A549 (cell line): Measurements from ENCODE around the gene UGT8. TPM values are rescaled to one million over a fixed set of nuclear protein-coding genes. Genes with fewer than 3 reads are reported as not detected.
A peak's percentile ranks its signal among the peaks of the same experiment; 100 is the strongest.

ENCODE experiments used
- ATAC-seq, 2 experiments: fragments of 200-7000 bp in 1 of 2; fragments of >200 bp in 1 of 2; cut with Nextera tagmentation in 1 of 2; cut with Tn5 transposase in 1 of 2; 3 replicates each; pipeline versions ENCODE4 v1.8.0 to v1.9.1; 2018 to 2020; ENCODE audit warnings: mild to moderate bottlenecking in 1 of 2, moderate library complexity in 1 of 2
- CTCF ChIA-PET: fragments of 300-600 bp; sonication (Branson Sonifier 250); formaldehyde crosslinking; extraction: SDS; loops from one replicate; lab custom pipeline; 2021; ENCODE audit warnings: antibody characterized with exemption, inconsistent platforms; lab: Yijun Ruan, JAX
- POLR2A ChIA-PET: fragments of 350-600 bp; formaldehyde crosslinking; extraction: SDS; loops from one replicate; lab custom pipeline; 2021; ENCODE audit warnings: antibody characterized with exemption, inconsistent platforms; lab: Yijun Ruan, JAX
- DNase-seq, 2 experiments: peaks; one replicate each; pipeline versions ENCODE4 v3.0.0 to v3.0.0-alpha.2; 2011 to 2016; ENCODE audit warnings: low read depth in 1 of 2, low spot score in 1 of 2
- FAIRE-seq: peaks from 2 replicates; lab custom pipeline; 2011; peaks lifted over from hg19 to GRCh38; lab: Jason Lieb, UNC
- H3K27ac ChIP-seq, 2 experiments: fragments of >200 bp; sonication (Bioruptor Twin); formaldehyde crosslinking; 3 replicates each; pipeline ENCODE4 v1.5.1; 2016 to 2017
- H3K4me1 ChIP-seq: fragments of >200 bp; sonication (Bioruptor Twin); formaldehyde crosslinking; 3 replicates; pipeline ENCODE4 v1.6.1; 2016
- H3K4me2 ChIP-seq: fragments of >200 bp; sonication (Bioruptor Twin); formaldehyde crosslinking; 3 replicates; pipeline ENCODE4 v1.6.1; 2016
- H3K4me3 ChIP-seq: fragments of >200 bp; sonication (Bioruptor Twin); formaldehyde crosslinking; 3 replicates; pipeline ENCODE4 v1.5.1; 2016
- H3K9me3 ChIP-seq: fragments of >200 bp; sonication (Bioruptor Twin); formaldehyde crosslinking; 3 replicates; pipeline ENCODE4 v1.6.1; 2016
- CBX2 ChIP-seq: fragments of 200-600 bp; sonication (generic); IDR thresholded peaks from 2 replicates; pipeline ENCODE4 v1.6.1; 2016; ENCODE audit warnings: low read depth, mild to moderate bottlenecking, borderline replicate concordance
- CTCF ChIP-seq: fragments of >200 bp; sonication (Bioruptor Twin); formaldehyde crosslinking; IDR thresholded peaks from 3 replicates; pipeline ENCODE4 v1.5.1; 2016
- EHF ChIP-seq: fragments of 250-450 bp; sonication (Bioruptor Pico); IDR thresholded peaks from 2 replicates; pipeline ENCODE4 v1.5.0; 2020; ENCODE audit warnings: mild to moderate bottlenecking
- EHMT2 ChIP-seq: fragments of 200-600 bp; sonication (generic); IDR thresholded peaks from 2 replicates; pipeline ENCODE4 v1.6.1; 2016; ENCODE audit warnings: antibody characterized with exemption, low read depth, mild to moderate bottlenecking, moderate library complexity
- EP300 ChIP-seq, 2 experiments: fragments of >200 bp; sonication (Bioruptor Twin); formaldehyde crosslinking; IDR thresholded peaks; 2 replicates in 1 of 2; 3 replicates in 1 of 2; pipeline ENCODE4 v1.6.1; 2016 to 2017
- FOSB ChIP-seq: fragments of 250-450 bp; sonication (Bioruptor Pico); IDR thresholded peaks from 2 replicates; pipeline ENCODE4 v1.5.0; 2020; ENCODE audit warnings: mild to moderate bottlenecking, moderate library complexity
- HDAC2 ChIP-seq: fragments of 200-600 bp; sonication (generic); IDR thresholded peaks from 2 replicates; pipeline ENCODE4 v1.6.1; 2016
- HES2 ChIP-seq: fragments of >200 bp; sonication (Bioruptor Twin); formaldehyde crosslinking; IDR thresholded peaks from 2 replicates; pipeline ENCODE4 v1.6.1; 2016
- HOXA7 ChIP-seq: fragments of 250-450 bp; sonication (Bioruptor Pico); IDR thresholded peaks from 2 replicates; pipeline ENCODE4 v1.5.0; 2020; ENCODE audit warnings: mild to moderate bottlenecking, moderate library complexity
- HOXB13 ChIP-seq: fragments of 250-450 bp; sonication (Bioruptor Pico); IDR thresholded peaks from 2 replicates; pipeline ENCODE4 v1.5.0; 2020; ENCODE audit warnings: low read depth, mild to moderate bottlenecking, moderate library complexity
- KDM5A ChIP-seq: fragments of 200-600 bp; sonication (generic); IDR thresholded peaks from 2 replicates; pipeline ENCODE4 v1.6.1; 2016; ENCODE audit warnings: antibody characterized with exemption, mild to moderate bottlenecking
- MAFK ChIP-seq: fragments of 450-650 bp; IDR thresholded peaks from 2 replicates; pipeline ENCODE4 v1.6.1; 2014; ENCODE audit not compliant: partially characterized antibody
- MAZ ChIP-seq: fragments of 150-350 bp; IDR thresholded peaks from 2 replicates; pipeline ENCODE4 v1.6.1; 2014; ENCODE audit warnings: antibody characterized with exemption, low read depth, low read length, borderline replicate concordance
- MYC ChIP-seq: IDR thresholded peaks from 2 replicates; pipeline ENCODE4 v1.6.1; 2012; ENCODE audit warnings: mild to moderate bottlenecking, inconsistent platforms, low read length, improper control_type of control experiment, borderline replicate concordance
- NPAS2 ChIP-seq: fragments of 250-450 bp; sonication (Bioruptor Pico); IDR thresholded peaks from 2 replicates; pipeline ENCODE4 v1.8.0; 2022; ENCODE audit warnings: mild to moderate bottlenecking, moderate library complexity, borderline replicate concordance
- PBX3 ChIP-seq: IDR thresholded peaks from 2 replicates; pipeline ENCODE4 v1.6.1; 2012
- POLR2AphosphoS2 ChIP-seq: conservative IDR thresholded peaks from 2 replicates; pipeline ENCODE4 v1.6.1; 2012; ENCODE audit warnings: low read length, improper control_type of control experiment, inconsistent platforms
- RAD21 ChIP-seq, 2 experiments: fragments of >200 bp in 1 of 2; sonication (Bioruptor Twin) in 1 of 2; formaldehyde crosslinking in 1 of 2; IDR thresholded peaks in 1 of 2; conservative IDR thresholded peaks in 1 of 2; 2 replicates in 1 of 2; 3 replicates in 1 of 2; pipeline ENCODE4 v1.6.1; 2012 to 2018; ENCODE audit warnings: inconsistent platforms in 1 of 2
- REST ChIP-seq: fragments of 200-600 bp; sonication (generic); IDR thresholded peaks from 2 replicates; pipeline ENCODE4 v1.6.1; 2016; ENCODE audit warnings: antibody characterized with exemption, mild to moderate bottlenecking, moderate library complexity
- TFCP2L1 ChIP-seq: fragments of 250-450 bp; sonication (Bioruptor Pico); IDR thresholded peaks from 2 replicates; pipeline ENCODE4 v1.5.0; 2021; ENCODE audit warnings: mild to moderate bottlenecking
- TP53 ChIP-seq: fragments of 250-450 bp; sonication (Bioruptor Pico); IDR thresholded peaks from 2 replicates; pipeline ENCODE4 v1.5.0; 2021; ENCODE audit warnings: mild to moderate bottlenecking, moderate library complexity
- USF2 ChIP-seq: fragments of 450-650 bp; IDR thresholded peaks from 2 replicates; pipeline ENCODE4 v1.6.1; 2014; ENCODE audit warnings: antibody characterized with exemption
- ZNF302 ChIP-seq: fragments of 250-450 bp; sonication (Bioruptor Pico); IDR thresholded peaks from 2 replicates; pipeline ENCODE4 v1.9.0; 2021; ENCODE audit warnings: inconsistent platforms, mild to moderate bottlenecking, moderate library complexity
- WGBS: methylation state at CpG from one replicate; pipeline ENCODE4 v1.1.6; 2017; ENCODE audit errors: missing lambda C conversion rate; 5-methylcytosine and 5-hydroxymethylcytosine counted together
- polyA plus RNA-seq, 4 experiments: library from polyadenylated mRNA; depleted of rRNA in 3 of 4; stranded (reverse); fragments of >200 nt; fragmentation: RNase III in 1 of 4; extraction: RNeasy Plus Mini Kit Qiagen cat#74134 plus additional on column Dnase treatment in 1 of 4; gene quantifications; 2 replicates in 3 of 4; 3 replicates in 1 of 4; pipeline ENCODE4 v1.2.3, GENCODE V29; 2011 to 2017

The UGT8 gene
- polyA plus RNA-seq, 2 of the 4 experiments (the other 2 are of a cell fraction), result 0.04 to 0.06 TPM

- Histone ChIP-seq H3K9me3 (no peaks in the 10 kb centered on the region), H3K27ac (no peak overlapping the region), H3K4me2 (no peak overlapping the region), H3K4me3 (no peak overlapping the region), H3K4me1 (no peaks in the 10 kb centered on the region)
- ChIA-PET POLR2A (no interaction called here), CTCF (no interaction called here)
- WGBS, result 25% methylated on average over 4 of the region's 4 CpGs
- FAIRE-seq (no peak), DNase-seq (no peak), ATAC-seq (no peak)
- TF ChIP-seq REST, result no peak
- no peak for TF ChIP-seq TFCP2L1
- TF ChIP-seq RAD21 (conservative IDR thresholded peaks at IDR 0.05 in 1 of 2, IDR thresholded peaks at IDR 0.05 in 1 of 2), result no peak
- TF ChIP-seq MAFK, result peak; percentile 24
These were observed 43.7 kb downstream of the UGT8 start for GRCh38 chr4:114642173-114642780.

GRCh38 chr4:114649908-114650307 is 51.3 kb downstream of the UGT8 start:
- WGBS, result 0% methylated on average over 1 of the region's 1 CpG
- Histone ChIP-seq H3K4me1 (no peaks in the 10 kb centered on the region), H3K27ac (no peak overlapping the region), H3K4me2 (no peak overlapping the region), H3K9me3 (no peaks in the 10 kb centered on the region), H3K4me3 (no peak overlapping the region)
- FAIRE-seq (no peak), DNase-seq (no peak), ATAC-seq (no peak)
- POLR2A ChIA-PET, result no interaction called here
- CTCF ChIA-PET, result interaction anchor here (1.3 kb wide), 1 partner anchor 9 kb away, joined by 4 read pairs; no protein-coding TSS in a partner anchor
- TF ChIP-seq FOSB (no peak), EHMT2 (no peak), CTCF (no peak), MAZ (no peak), HDAC2 (no peak), REST (no peak), HOXB13 (CRISPR knock-in tag) (no peak), TP53 (CRISPR knock-in tag) (no peak), NPAS2 (no peak), HES2 (no peak), KDM5A (no peak), PBX3 (no peak), USF2 (no peak), POLR2AphosphoS2 (no peak), CBX2 (no peak), ZNF302 (CRISPR knock-in tag) (no peak), EP300 (IDR thresholded peaks at IDR 0.05) (no peak), MYC (no peak), HOXA7 (CRISPR knock-in tag) (no peak), EHF (CRISPR knock-in tag) (no peak)
- TF ChIP-seq, all 56 proteins: peak for 0
